Astrocyte (in vitro differentiated cells and primary cell): ENCODE results near the gene CNTN5. TPM values are rescaled to one million over a fixed set of nuclear protein-coding genes. Genes with fewer than 3 reads are reported as not detected.

Source experiments
- DNase-seq: peaks from one replicate; pipeline ENCODE4 v3.0.0-alpha.2; 2010; ENCODE audit warnings: low read depth
- FAIRE-seq: peaks from 2 replicates; lab custom pipeline; 2011; peaks lifted over from hg19 to GRCh38; lab: Jason Lieb, UNC
- H2AFZ ChIP-seq: 2 replicates; pipeline ENCODE4 v1.6.0; 2012; ENCODE audit warnings: low read depth, low read length, inconsistent platforms
- H3K27ac ChIP-seq: 2 replicates; pipeline ENCODE4 v1.5.1; 2011; ENCODE audit warnings: low read depth, low read length, inconsistent platforms
- H3K27me3 ChIP-seq: 2 replicates; pipeline ENCODE4 v1.6.0; 2011; ENCODE audit warnings: low read length, inconsistent platforms; ENCODE audit not compliant: insufficient read depth
- H3K36me3 ChIP-seq: 2 replicates; pipeline ENCODE4 v1.5.1; 2011; ENCODE audit warnings: low read length, inconsistent platforms; ENCODE audit not compliant: insufficient read depth
- H3K4me1 ChIP-seq: 2 replicates; pipeline ENCODE4 v1.5.1; 2011; ENCODE audit warnings: low read length, inconsistent platforms; ENCODE audit not compliant: insufficient read depth
- H3K4me2 ChIP-seq: 2 replicates; pipeline ENCODE4 v1.6.0; 2012; ENCODE audit warnings: low read length, inconsistent platforms
- H3K4me3 ChIP-seq: 2 replicates; pipeline ENCODE4 v1.5.1; 2011; ENCODE audit warnings: low read depth, mild to moderate bottlenecking, low read length, inconsistent platforms; ENCODE audit not compliant: insufficient read depth
- H3K79me2 ChIP-seq: 2 replicates; pipeline ENCODE4 v1.6.0; 2012; ENCODE audit warnings: mild to moderate bottlenecking, low read length, inconsistent platforms; ENCODE audit not compliant: insufficient read depth
- H3K9ac ChIP-seq: 2 replicates; pipeline ENCODE4 v1.6.0; 2012; ENCODE audit warnings: mild to moderate bottlenecking, low read length, inconsistent platforms
- H3K9me3 ChIP-seq: 2 replicates; pipeline ENCODE4 v1.5.1; 2012; ENCODE audit warnings: low read depth, mild to moderate bottlenecking, low read length, inconsistent platforms; ENCODE audit not compliant: insufficient read depth
- H4K20me1 ChIP-seq: 2 replicates; pipeline ENCODE4 v1.6.0; 2012; ENCODE audit warnings: low read length, inconsistent platforms; ENCODE audit not compliant: insufficient read depth
- H3K27ac Mint-ChIP-seq: one replicate; pipeline ENCODE4 v1.8.0; 2021; ENCODE audit warnings: mild to moderate bottlenecking, mixed read lengths; ENCODE audit not compliant: unreplicated experiment
- H3K27me3 Mint-ChIP-seq: one replicate; pipeline ENCODE4 v1.8.0; 2021; ENCODE audit warnings: low read depth, mixed read lengths; ENCODE audit not compliant: unreplicated experiment
- H3K36me3 Mint-ChIP-seq: one replicate; pipeline ENCODE4 v1.8.0; 2021; ENCODE audit warnings: low read depth, mixed read lengths; ENCODE audit not compliant: unreplicated experiment
- H3K4me1 Mint-ChIP-seq: one replicate; pipeline ENCODE4 v1.8.0; 2021; ENCODE audit warnings: low read depth, mixed read lengths; ENCODE audit not compliant: unreplicated experiment
- H3K4me3 Mint-ChIP-seq: one replicate; pipeline ENCODE4 v1.8.0; 2021; ENCODE audit warnings: mild to moderate bottlenecking, moderate library complexity, mixed read lengths; ENCODE audit not compliant: unreplicated experiment
- H3K9me3 Mint-ChIP-seq: one replicate; pipeline ENCODE4 v1.8.0; 2021; ENCODE audit warnings: mild to moderate bottlenecking, mixed read lengths; ENCODE audit not compliant: unreplicated experiment
- EZH2 ChIP-seq: IDR thresholded peaks from 2 replicates; pipeline ENCODE4 v1.6.1; 2012; ENCODE audit warnings: mild to moderate bottlenecking, low read length, inconsistent platforms; ENCODE audit not compliant: insufficient read depth
- total RNA-seq: library from RNA; stranded (reverse); gene quantifications from 2 replicates; pipeline ENCODE4 v1.2.1, GENCODE V29; 2021
- TF ChIP-seq, protein P1 (sequence below): IDR thresholded peaks from 2 replicates; pipeline ENCODE4 v1.5.1; 2011; ENCODE audit warnings: low read depth, mild to moderate bottlenecking, inconsistent platforms, low read length, moderate library complexity; ENCODE audit not compliant: insufficient read depth

The CNTN5 gene
- total RNA-seq, 1 donor from 2014 or later: 1.1 TPM

DNA sequence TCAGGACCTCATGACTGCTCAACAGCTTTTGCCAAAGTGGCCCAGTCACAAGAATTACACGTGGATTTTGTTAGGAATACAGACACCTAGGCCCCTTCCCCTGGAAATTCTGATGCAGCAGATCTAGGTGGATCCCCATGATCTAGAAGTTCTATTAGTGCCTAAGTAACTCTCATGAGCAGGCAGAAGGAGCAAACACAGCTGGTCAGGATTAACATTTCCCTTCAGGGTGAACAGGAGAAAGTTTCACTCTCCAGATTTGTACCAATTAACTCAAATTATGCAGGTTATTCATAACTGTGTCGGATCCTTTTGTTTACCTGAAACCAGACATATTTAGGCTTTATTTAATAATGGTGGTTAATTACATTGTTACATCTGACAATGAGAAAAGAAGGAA, 1072.9 kb downstream of the CNTN5 start:
- DNase-seq: no peak
- H3K36me3 ChIP-seq: no peaks in the 10 kb centered on the region
- H3K36me3 Mint-ChIP-seq: no peaks in the 10 kb centered on the region
- no peak overlapping the region for H3K4me3 ChIP-seq
- peaks cover 3% of the 10 kb centered on the region for H3K9me3 Mint-ChIP-seq
- H4K20me1 ChIP-seq: no peaks in the 10 kb centered on the region
- no peaks in the 10 kb centered on the region for H3K9me3 ChIP-seq
- H3K4me3 Mint-ChIP-seq: no peak overlapping the region
- H3K27me3 Mint-ChIP-seq: no peaks in the 10 kb centered on the region
- no peak overlapping the region for H2AFZ ChIP-seq
- TF ChIP-seq EZH2: no peak
- TF ChIP-seq, protein P1, sequence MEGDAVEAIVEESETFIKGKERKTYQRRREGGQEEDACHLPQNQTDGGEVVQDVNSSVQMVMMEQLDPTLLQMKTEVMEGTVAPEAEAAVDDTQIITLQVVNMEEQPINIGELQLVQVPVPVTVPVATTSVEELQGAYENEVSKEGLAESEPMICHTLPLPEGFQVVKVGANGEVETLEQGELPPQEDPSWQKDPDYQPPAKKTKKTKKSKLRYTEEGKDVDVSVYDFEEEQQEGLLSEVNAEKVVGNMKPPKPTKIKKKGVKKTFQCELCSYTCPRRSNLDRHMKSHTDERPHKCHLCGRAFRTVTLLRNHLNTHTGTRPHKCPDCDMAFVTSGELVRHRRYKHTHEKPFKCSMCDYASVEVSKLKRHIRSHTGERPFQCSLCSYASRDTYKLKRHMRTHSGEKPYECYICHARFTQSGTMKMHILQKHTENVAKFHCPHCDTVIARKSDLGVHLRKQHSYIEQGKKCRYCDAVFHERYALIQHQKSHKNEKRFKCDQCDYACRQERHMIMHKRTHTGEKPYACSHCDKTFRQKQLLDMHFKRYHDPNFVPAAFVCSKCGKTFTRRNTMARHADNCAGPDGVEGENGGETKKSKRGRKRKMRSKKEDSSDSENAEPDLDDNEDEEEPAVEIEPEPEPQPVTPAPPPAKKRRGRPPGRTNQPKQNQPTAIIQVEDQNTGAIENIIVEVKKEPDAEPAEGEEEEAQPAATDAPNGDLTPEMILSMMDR: no peak
- H3K27me3 ChIP-seq: no peaks in the 10 kb centered on the region
- FAIRE-seq: no peak
- H3K27ac Mint-ChIP-seq: no peak overlapping the region
- no peak overlapping the region for H3K27ac ChIP-seq
- H3K4me2 ChIP-seq: no peak overlapping the region
- no peak overlapping the region for H3K9ac ChIP-seq
- H3K79me2 ChIP-seq: no peaks in the 10 kb centered on the region
- H3K4me1 Mint-ChIP-seq: no peaks in the 10 kb centered on the region
- no peaks in the 10 kb centered on the region for H3K4me1 ChIP-seq

DNA sequence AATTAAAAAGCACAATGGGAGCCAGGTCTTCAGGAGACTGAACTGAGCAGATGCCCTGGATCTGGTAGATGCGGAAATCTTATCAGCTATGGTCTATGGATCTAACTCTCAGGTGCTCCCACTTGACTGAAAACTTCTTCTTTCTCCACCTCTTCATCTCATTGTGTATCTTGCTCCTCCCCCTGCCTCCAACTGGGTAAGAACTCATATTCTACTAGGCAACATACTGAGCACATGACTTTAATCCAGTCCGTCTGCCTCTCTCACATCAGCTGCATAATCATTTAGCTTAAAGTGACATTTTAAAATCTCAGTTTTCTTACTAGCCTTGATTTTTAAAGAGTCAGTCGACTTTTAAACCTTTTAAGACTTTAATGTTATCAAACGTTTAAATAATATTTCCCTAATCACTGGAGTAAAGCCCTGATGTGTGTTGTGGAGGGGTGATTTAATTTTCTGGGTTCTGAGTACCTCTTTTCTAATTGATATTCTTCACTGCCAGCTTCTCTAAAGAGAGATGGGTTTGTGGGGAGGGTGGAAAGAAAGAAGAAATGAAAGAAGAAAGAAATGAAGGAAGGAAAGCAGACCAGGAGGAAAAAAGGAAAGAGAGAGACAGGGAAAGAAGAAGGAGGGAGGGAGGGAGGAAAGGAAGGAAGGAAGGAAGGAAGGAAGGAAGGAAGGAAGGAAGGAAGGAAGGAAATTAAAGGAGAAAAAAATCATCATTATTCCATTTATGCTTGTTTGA, 1073.5 kb downstream of the CNTN5 start:
- DNase-seq (no peak), FAIRE-seq (no peak)
- no peaks in the 10 kb centered on the region for H3K36me3 Mint-ChIP-seq
- Histone ChIP-seq H3K27me3 (no peaks in the 10 kb centered on the region), H3K4me1 (no peaks in the 10 kb centered on the region), H3K27ac (no peak overlapping the region), H3K4me3 (no peak overlapping the region), H3K79me2 (no peaks in the 10 kb centered on the region), H3K9me3 (no peaks in the 10 kb centered on the region), H3K9ac (no peak overlapping the region), H2AFZ (no peak overlapping the region), H4K20me1 (no peaks in the 10 kb centered on the region), H3K36me3 (no peaks in the 10 kb centered on the region), H3K4me2 (no peak overlapping the region)
- no peaks in the 10 kb centered on the region for H3K4me1 Mint-ChIP-seq
- H3K27ac Mint-ChIP-seq: no peak overlapping the region
- H3K4me3 Mint-ChIP-seq: no peak overlapping the region
- H3K27me3 Mint-ChIP-seq: no peaks in the 10 kb centered on the region
- no peak for TF ChIP-seq EZH2
- TF ChIP-seq, protein P1: no peak
- H3K9me3 Mint-ChIP-seq: peaks cover 3% of the 10 kb centered on the region

- H3K27ac ChIP-seq: no peak overlapping the region
- Mint-ChIP-seq H3K4me3 (no peak overlapping the region), H3K4me1 (no peaks in the 10 kb centered on the region), H3K36me3 (no peaks in the 10 kb centered on the region), H3K9me3 (no peaks in the 10 kb centered on the region), H3K27me3 (no peaks in the 10 kb centered on the region), H3K27ac (no peak overlapping the region)
- H3K79me2 ChIP-seq: no peaks in the 10 kb centered on the region
- no peak overlapping the region for H2AFZ ChIP-seq
- no peaks in the 10 kb centered on the region for H3K36me3 ChIP-seq
- FAIRE-seq (no peak), DNase-seq (no peak)
- no peaks in the 10 kb centered on the region for H3K9me3 ChIP-seq
- H3K9ac ChIP-seq: no peak overlapping the region
- no peaks in the 10 kb centered on the region for H3K27me3 ChIP-seq
- H4K20me1 ChIP-seq: no peaks in the 10 kb centered on the region
- no peak overlapping the region for H3K4me3 ChIP-seq
- TF ChIP-seq EZH2: no peak
- TF ChIP-seq, protein P1: no peak
- H3K4me1 ChIP-seq: no peaks in the 10 kb centered on the region
- no peak overlapping the region for H3K4me2 ChIP-seq
These were observed 1075.1 kb downstream of the CNTN5 start for GRCh38 chr11:100095809-100096208.
